ENCODE data around the gene RRAD. TPM values are rescaled to one million over a fixed set of nuclear protein-coding genes. Genes with fewer than 3 reads are reported as not detected.

Gene RRAD
- polyA plus RNA-seq, 4 donors: 0.83 to 10.9 (median 3.6) TPM

- no peak for DNase-seq
- Histone ChIP-seq H3K4me1 (ENCODE audit: control insufficient read depth in 3 of 3, insufficient read depth in 2 of 3, low read depth in 1 of 3, low read length in 2 of 3) (peaks cover 6 to 43% (median 17%) of the 10 kb centered on the region in 3 donors), H3K4me3 (ENCODE audit: low read depth in 1 of 3, low read length in 3 of 3) (no peak overlapping the region), H3K27ac (ENCODE audit: low read depth in 1 of 3, low read length in 2 of 3) (peak overlapping the region in 2 of 3 donors; percentile 33 to 68), H3K9me3 (ENCODE audit: control insufficient read depth in 2 of 2, insufficient read depth in 1 of 2, low read depth in 1 of 2, low read length in 1 of 2) (no peaks in the 10 kb centered on the region), H3K36me3 (ENCODE audit: control insufficient read depth in 3 of 3, insufficient read depth in 2 of 3, low read depth in 1 of 3, low read length in 3 of 3) (peaks cover 0 to 6% (median 0%) of the 10 kb centered on the region in 3 donors), H3K27me3 (ENCODE audit: control insufficient read depth in 3 of 3, insufficient read depth in 3 of 3, low read length in 3 of 3) (no peaks in the 10 kb centered on the region)
- 81 to 89% (median 82%) methylated on average over 5 of the region's 5 CpGs for WGBS, 3 donors
- no peak for FAIRE-seq
These were observed 29.7 kb downstream of the RRAD start for GRCh38 chr16:66895689-66895979.

GRCh38 chr16:66894948-66895688 lies 30.2 kb downstream of the RRAD start:
- 33 to 43% (median 38%) methylated on average over 11 of the region's 11 CpGs for WGBS, 3 donors
- H3K36me3 ChIP-seq (ENCODE audit: control insufficient read depth in 3 of 3, insufficient read depth in 2 of 3, low read depth in 1 of 3, low read length in 3 of 3): peaks cover 0 to 6% (median 0%) of the 10 kb centered on the region in 3 donors
- H3K4me1 ChIP-seq (ENCODE audit: control insufficient read depth in 3 of 3, insufficient read depth in 2 of 3, low read depth in 1 of 3, low read length in 2 of 3): peaks cover 3 to 38% (median 15%) of the 10 kb centered on the region in 3 donors
- H3K27ac ChIP-seq (ENCODE audit: low read depth in 1 of 3, low read length in 2 of 3): no peak overlapping the region
- no peak overlapping the region for H3K4me3 ChIP-seq (ENCODE audit: low read depth in 1 of 3, low read length in 3 of 3)
- no peaks in the 10 kb centered on the region for H3K27me3 ChIP-seq (ENCODE audit: control insufficient read depth in 3 of 3, insufficient read depth in 3 of 3, low read length in 3 of 3)
- DNase-seq (peak; percentile 88), FAIRE-seq (no peak)
- no peaks in the 10 kb centered on the region for H3K9me3 ChIP-seq (ENCODE audit: control insufficient read depth in 2 of 2, insufficient read depth in 1 of 2, low read depth in 1 of 2, low read length in 1 of 2)

- Histone ChIP-seq H3K27me3 (ENCODE audit: control insufficient read depth in 3 of 3, insufficient read depth in 3 of 3, low read length in 3 of 3) (no peaks in the 10 kb centered on the region), H3K36me3 (ENCODE audit: control insufficient read depth in 3 of 3, insufficient read depth in 2 of 3, low read depth in 1 of 3, low read length in 3 of 3) (peaks cover 0 to 12% (median 0%) of the 10 kb centered on the region in 3 donors), H3K9me3 (ENCODE audit: control insufficient read depth in 2 of 2, insufficient read depth in 1 of 2, low read depth in 1 of 2, low read length in 1 of 2) (no peaks in the 10 kb centered on the region), H3K4me3 (ENCODE audit: low read depth in 1 of 3, low read length in 3 of 3) (no peak overlapping the region), H3K27ac (ENCODE audit: low read depth in 1 of 3, low read length in 2 of 3) (no peak overlapping the region), H3K4me1 (ENCODE audit: control insufficient read depth in 3 of 3, insufficient read depth in 2 of 3, low read depth in 1 of 3, low read length in 2 of 3) (peaks cover 3 to 27% (median 10%) of the 10 kb centered on the region in 3 donors)
- 77 to 87% (median 83%) methylated on average over 2 of the region's 2 CpGs for WGBS, 3 donors
- FAIRE-seq (no peak), DNase-seq (no peak)
These were observed 31.3 kb downstream of the RRAD start for GRCh38 chr16:66894055-66894454.

- FAIRE-seq (no peak), DNase-seq (no peak)
- H3K27me3 ChIP-seq (ENCODE audit: control insufficient read depth in 3 of 3, insufficient read depth in 3 of 3, low read length in 3 of 3): no peaks in the 10 kb centered on the region
These were observed 33.5 kb downstream of the RRAD start for GRCh38 chr16:66891797-66892196.

GRCh38 chr16:66891360-66891759 lies 34.0 kb downstream of the RRAD start:
- H3K4me3 ChIP-seq (ENCODE audit: low read depth in 1 of 3, low read length in 3 of 3): no peak overlapping the region
- peaks cover 3 to 12% (median 6%) of the 10 kb centered on the region in 3 donors for H3K4me1 ChIP-seq (ENCODE audit: control insufficient read depth in 3 of 3, insufficient read depth in 2 of 3, low read depth in 1 of 3, low read length in 2 of 3)
- H3K27me3 ChIP-seq (ENCODE audit: control insufficient read depth in 3 of 3, insufficient read depth in 3 of 3, low read length in 3 of 3): no peaks in the 10 kb centered on the region
- FAIRE-seq (no peak), DNase-seq (no peak)
- H3K9me3 ChIP-seq (ENCODE audit: control insufficient read depth in 2 of 2, insufficient read depth in 1 of 2, low read depth in 1 of 2, low read length in 1 of 2): no peaks in the 10 kb centered on the region
- H3K27ac ChIP-seq (ENCODE audit: low read depth in 1 of 3, low read length in 2 of 3): no peak overlapping the region
- H3K36me3 ChIP-seq (ENCODE audit: control insufficient read depth in 3 of 3, insufficient read depth in 2 of 3, low read depth in 1 of 3, low read length in 3 of 3): peaks cover 0 to 14% (median 0%) of the 10 kb centered on the region in 3 donors
- WGBS, 3 donors: 60 to 75% (median 71%) methylated on average over 4 of the region's 4 CpGs

More at GRCh38 chr16:66891797-66892196, 33.5 kb downstream of the RRAD start:
- Histone ChIP-seq H3K9me3 (ENCODE audit: control insufficient read depth in 2 of 2, insufficient read depth in 1 of 2, low read depth in 1 of 2, low read length in 1 of 2) (no peaks in the 10 kb centered on the region), H3K4me3 (ENCODE audit: low read depth in 1 of 3, low read length in 3 of 3) (no peak overlapping the region), H3K4me1 (ENCODE audit: control insufficient read depth in 3 of 3, insufficient read depth in 2 of 3, low read depth in 1 of 3, low read length in 2 of 3) (peaks cover 3 to 14% (median 6%) of the 10 kb centered on the region in 3 donors), H3K36me3 (ENCODE audit: control insufficient read depth in 3 of 3, insufficient read depth in 2 of 3, low read depth in 1 of 3, low read length in 3 of 3) (peaks cover 0 to 14% (median 0%) of the 10 kb centered on the region in 3 donors), H3K27ac (ENCODE audit: low read depth in 1 of 3, low read length in 2 of 3) (no peak overlapping the region)
- 87 to 96% (median 94%) methylated on average over 6 of the region's 6 CpGs for WGBS, 3 donors

- no peak for DNase-seq
- WGBS, 3 donors: 74 to 83% (median 79%) methylated on average over 2 of the region's 2 CpGs
- Histone ChIP-seq H3K27me3 (ENCODE audit: control insufficient read depth in 3 of 3, insufficient read depth in 3 of 3, low read length in 3 of 3) (no peaks in the 10 kb centered on the region), H3K4me1 (ENCODE audit: control insufficient read depth in 3 of 3, insufficient read depth in 2 of 3, low read depth in 1 of 3, low read length in 2 of 3) (peaks cover 3 to 6% (median 4%) of the 10 kb centered on the region in 3 donors), H3K36me3 (ENCODE audit: control insufficient read depth in 3 of 3, insufficient read depth in 2 of 3, low read depth in 1 of 3, low read length in 3 of 3) (peaks cover 0 to 14% (median 0%) of the 10 kb centered on the region in 3 donors), H3K9me3 (ENCODE audit: control insufficient read depth in 2 of 2, insufficient read depth in 1 of 2, low read depth in 1 of 2, low read length in 1 of 2) (no peaks in the 10 kb centered on the region), H3K4me3 (ENCODE audit: low read depth in 1 of 3, low read length in 3 of 3) (no peak overlapping the region), H3K27ac (ENCODE audit: low read depth in 1 of 3, low read length in 2 of 3) (no peak overlapping the region)
- no peak for FAIRE-seq
These were observed 34.5 kb downstream of the RRAD start for GRCh38 chr16:66890799-66891198.

GRCh38 chr16:66889622-66890021 lies 35.7 kb downstream of the RRAD start:
- no peaks in the 10 kb centered on the region for H3K9me3 ChIP-seq (ENCODE audit: control insufficient read depth in 2 of 2, insufficient read depth in 1 of 2, low read depth in 1 of 2, low read length in 1 of 2)
- H3K36me3 ChIP-seq (ENCODE audit: control insufficient read depth in 3 of 3, insufficient read depth in 2 of 3, low read depth in 1 of 3, low read length in 3 of 3): peaks cover 4 to 25% (median 11%) of the 10 kb centered on the region in 3 donors
- FAIRE-seq (no peak), DNase-seq (no peak)
- 60 to 72% (median 72%) methylated on average over 4 of the region's 4 CpGs for WGBS, 3 donors
- no peaks in the 10 kb centered on the region for H3K4me1 ChIP-seq (ENCODE audit: control insufficient read depth in 3 of 3, insufficient read depth in 2 of 3, low read depth in 1 of 3, low read length in 2 of 3)
- H3K27me3 ChIP-seq (ENCODE audit: control insufficient read depth in 3 of 3, insufficient read depth in 3 of 3, low read length in 3 of 3): no peaks in the 10 kb centered on the region
- no peak overlapping the region for H3K27ac ChIP-seq (ENCODE audit: low read depth in 1 of 3, low read length in 2 of 3)
- no peak overlapping the region for H3K4me3 ChIP-seq (ENCODE audit: low read depth in 1 of 3, low read length in 3 of 3)

GRCh38 chr16:66888647-66889615 lies 36.4 kb downstream of the RRAD start:
- WGBS, 3 donors: 90 to 98% (median 95%) methylated on average over 6 of the region's 6 CpGs
- Histone ChIP-seq H3K9me3 (ENCODE audit: control insufficient read depth in 2 of 2, insufficient read depth in 1 of 2, low read depth in 1 of 2, low read length in 1 of 2) (no peaks in the 10 kb centered on the region), H3K4me1 (ENCODE audit: control insufficient read depth in 3 of 3, insufficient read depth in 2 of 3, low read depth in 1 of 3, low read length in 2 of 3) (no peaks in the 10 kb centered on the region), H3K27me3 (ENCODE audit: control insufficient read depth in 3 of 3, insufficient read depth in 3 of 3, low read length in 3 of 3) (no peaks in the 10 kb centered on the region), H3K36me3 (ENCODE audit: control insufficient read depth in 3 of 3, insufficient read depth in 2 of 3, low read depth in 1 of 3, low read length in 3 of 3) (peaks cover 7 to 30% (median 15%) of the 10 kb centered on the region in 3 donors), H3K27ac (ENCODE audit: low read depth in 1 of 3, low read length in 2 of 3) (no peak overlapping the region), H3K4me3 (ENCODE audit: low read depth in 1 of 3, low read length in 3 of 3) (no peak overlapping the region)
- DNase-seq (no peak), FAIRE-seq (no peak)
